IMR-90 (cell line): ENCODE data around the gene DUSP8. TPM values are rescaled to one million over a fixed set of nuclear protein-coding genes. Genes with fewer than 3 reads are reported as not detected.

Experiments
- ATAC-seq: fragments of 200-7000 bp; cut with Tn5 transposase; 2 replicates; pipeline ENCODE4 v1.9.1; 2020; ENCODE audit warnings: low read depth, mild to moderate bottlenecking, moderate library complexity
- BruUV-seq: library from RNA; stranded (reverse); fragments of 400-500 nt; replicated peaks from 2 replicates; lab custom pipeline; 2021; lab: Mats Ljungman, UMichigan
- CTCF ChIA-PET: fragments of 300-600 bp; formaldehyde crosslinking; extraction: SDS; loops from one replicate; lab custom pipeline; 2021; ENCODE audit warnings: antibody characterized with exemption; lab: Yijun Ruan, JAX
- POLR2A ChIA-PET: fragments of 300-600 bp; sonication (Branson Sonifier 250); formaldehyde crosslinking; loops from one replicate; lab custom pipeline; 2022; ENCODE audit warnings: antibody characterized with exemption; ENCODE audit not compliant: unreplicated experiment; lab: Charles Lee
- DNase-seq: peaks from one replicate; pipeline ENCODE4 v3.0.0; 2013
- H2AFZ ChIP-seq: replicated peaks from 2 replicates; pipeline ENCODE3; 2013; ENCODE audit warnings: low read length, mild to moderate bottlenecking; ENCODE audit not compliant: poor library complexity
- H2AK5ac ChIP-seq: 2 replicates; pipeline ENCODE4 v1.6.1; 2013; ENCODE audit warnings: low read depth, low read length, inconsistent platforms
- H2AK9ac ChIP-seq: replicated peaks from 2 replicates; pipeline ENCODE3; 2013; ENCODE audit warnings: mild to moderate bottlenecking, low read depth, low read length, moderate library complexity; ENCODE audit not compliant: poor library complexity
- H2BK120ac ChIP-seq: 2 replicates; pipeline ENCODE4 v1.6.1; 2013; ENCODE audit warnings: low read depth, low read length, inconsistent platforms
- H2BK15ac ChIP-seq: 3 replicates; pipeline ENCODE4 v1.6.1; 2013; ENCODE audit warnings: low read depth, low read length, inconsistent platforms
- H2BK20ac ChIP-seq: 2 replicates; pipeline ENCODE4 v1.6.1; 2013; ENCODE audit warnings: low read depth, mild to moderate bottlenecking, inconsistent platforms, low read length, moderate library complexity
- H2BK5ac ChIP-seq: 2 replicates; pipeline ENCODE4 v1.6.1; 2013; ENCODE audit warnings: mild to moderate bottlenecking, low read depth, low read length, inconsistent platforms; ENCODE audit not compliant: poor library complexity, severe bottlenecking
- H3K14ac ChIP-seq: replicated peaks from 2 replicates; pipeline ENCODE4 v1.6.1; 2013; ENCODE audit warnings: low read depth, low read length, inconsistent platforms
- H3K18ac ChIP-seq: 2 replicates; pipeline ENCODE4 v1.6.1; 2013; ENCODE audit warnings: low read depth, low read length, control low read depth
- H3K23ac ChIP-seq: 2 replicates; pipeline ENCODE4 v1.6.1; 2013; ENCODE audit warnings: low read depth, low read length, inconsistent platforms
- H3K27ac ChIP-seq: 2 replicates; pipeline ENCODE4 v1.5.1; 2013; ENCODE audit warnings: mild to moderate bottlenecking, control low read depth, low read length; ENCODE audit not compliant: insufficient read depth
- H3K27me3 ChIP-seq: 2 replicates; pipeline ENCODE4 v1.6.1; 2013; ENCODE audit warnings: low read length; ENCODE audit not compliant: control insufficient read depth, insufficient read depth
- H3K36me3 ChIP-seq: 2 replicates; pipeline ENCODE4 v1.6.1; 2013; ENCODE audit warnings: low read length, mixed read lengths; ENCODE audit not compliant: control insufficient read depth, insufficient read depth
- H3K4ac ChIP-seq: 2 replicates; pipeline ENCODE4 v1.6.1; 2013; ENCODE audit warnings: low read depth, low read length, inconsistent platforms
- H3K4me1 ChIP-seq: 2 replicates; pipeline ENCODE4 v1.6.1; 2013; ENCODE audit warnings: low read length, mixed read lengths; ENCODE audit not compliant: control insufficient read depth, insufficient read depth
- H3K4me2 ChIP-seq: 2 replicates; pipeline ENCODE4 v1.6.1; 2013; ENCODE audit warnings: low read depth, mild to moderate bottlenecking, control low read depth, low read length, moderate library complexity
- H3K4me3 ChIP-seq: 2 replicates; pipeline ENCODE4 v1.5.1; 2013; ENCODE audit warnings: low read depth, mild to moderate bottlenecking, control low read depth, low read length, moderate library complexity; ENCODE audit not compliant: insufficient read depth
- H3K56ac ChIP-seq: 2 replicates; pipeline ENCODE4 v1.6.1; 2013; ENCODE audit warnings: low read length, inconsistent platforms; ENCODE audit not compliant: insufficient read depth; ENCODE audit errors: extremely low read depth
- H3K79me1 ChIP-seq, 2 experiments: 2 replicates each; pipeline ENCODE4 v1.6.1; 2013; ENCODE audit warnings: low read length in 2 of 2, inconsistent platforms in 1 of 2, low read depth in 1 of 2
- H3K9ac ChIP-seq: 2 replicates; pipeline ENCODE4 v1.6.1; 2013; ENCODE audit warnings: low read depth, low read length, control low read depth
- H3K9me1 ChIP-seq: 2 replicates; pipeline ENCODE4 v1.6.1; 2013; ENCODE audit warnings: low read length, inconsistent platforms; ENCODE audit not compliant: insufficient read depth
- H3K9me3 ChIP-seq: 2 replicates; pipeline ENCODE4 v1.6.1; 2013; ENCODE audit warnings: low read length; ENCODE audit not compliant: control insufficient read depth, insufficient read depth
- H4K20me1 ChIP-seq: 2 replicates; pipeline ENCODE4 v1.6.1; 2013; ENCODE audit warnings: low read length, inconsistent platforms; ENCODE audit not compliant: insufficient read depth
- H4K5ac ChIP-seq: 2 replicates; pipeline ENCODE4 v1.6.1; 2013; ENCODE audit warnings: mild to moderate bottlenecking, low read depth, low read length, control low read depth
- H4K8ac ChIP-seq, 2 experiments: 2 replicates each; pipeline ENCODE4 v1.6.1; 2013; ENCODE audit warnings: low read depth in 2 of 2, low read length in 2 of 2, control low read depth in 1 of 2, inconsistent platforms in 1 of 2
- H4K91ac ChIP-seq: 2 replicates; pipeline ENCODE4 v1.6.1; 2013; ENCODE audit warnings: low read depth, low read length, inconsistent platforms; ENCODE audit not compliant: insufficient read depth
- CEBPB ChIP-seq: IDR thresholded peaks from 2 replicates; pipeline ENCODE4 v1.6.1; 2012; ENCODE audit warnings: low read depth, low read length, improper control_type of control experiment
- MXI1 ChIP-seq: IDR thresholded peaks from 2 replicates; pipeline ENCODE4 v1.6.1; 2012; ENCODE audit warnings: low read depth, mild to moderate bottlenecking, low read length, moderate library complexity, borderline replicate concordance
- WGBS, 2 experiments: methylation state at CpG; one replicate each; pipeline versions ENCODE4 v1.1.5 to v1.1.7; 2013; ENCODE audit warnings: missing lambda C conversion rate in 2 of 2; ENCODE audit not compliant: insufficient read length in 1 of 2; ENCODE audit errors: extremely low coverage in 2 of 2; 5-methylcytosine and 5-hydroxymethylcytosine counted together
- dilution Hi-C: fragments of 300-500 bp; cut with HindIII; formaldehyde crosslinking; loops from one replicate; pipeline ENCODE4 v1.14.3; 2018; ENCODE audit warnings: low sequenced_read_pairs; ENCODE audit not compliant: unreplicated experiment
- in situ Hi-C: fragments of 300-500 bp; cut with MboI; formaldehyde crosslinking; loops from 3 replicates; pipeline ENCODE4 v1.14.3; 2019; ENCODE audit warnings: low sequenced_read_pairs, inconsistent platforms, mixed read lengths
- intact Hi-C: fragments of 100-400 bp; cut with micrococcal nuclease; formaldehyde crosslinking; loops from 2 replicates; pipeline ENCODE4 v1.10.0; 2022
- polyA plus RNA-seq, 3 experiments: library from polyadenylated mRNA; depleted of rRNA; stranded (reverse); fragments of >200 nt; gene quantifications; 2 replicates each; pipeline ENCODE4 v1.2.3, GENCODE V29; 2012; ENCODE audit warnings: low replicate concordance in 1 of 3
- total RNA-seq: library from RNA; depleted of rRNA; stranded (reverse); fragments of >200 nt; gene quantifications from 2 replicates; pipeline ENCODE4 v1.2.3, GENCODE V29; 2012
- TF ChIP-seq, protein P1 (sequence below): conservative IDR thresholded peaks from 2 replicates; pipeline ENCODE4 v1.5.1; 2012; ENCODE audit warnings: mild to moderate bottlenecking, low read depth, low read length, improper control_type of control experiment
- TF ChIP-seq, protein P2 (sequence below): fragments of 150-350 bp; IDR thresholded peaks from 2 replicates; pipeline ENCODE4 v1.6.1; 2017; ENCODE audit warnings: mild to moderate bottlenecking, antibody characterized with exemption, low read length, low read depth

DUSP8 gene
- total and polyA plus RNA-seq, 2 of the 4 experiments (the other 2 are of a cell fraction): 0.72 to 4.2 TPM

DNA sequence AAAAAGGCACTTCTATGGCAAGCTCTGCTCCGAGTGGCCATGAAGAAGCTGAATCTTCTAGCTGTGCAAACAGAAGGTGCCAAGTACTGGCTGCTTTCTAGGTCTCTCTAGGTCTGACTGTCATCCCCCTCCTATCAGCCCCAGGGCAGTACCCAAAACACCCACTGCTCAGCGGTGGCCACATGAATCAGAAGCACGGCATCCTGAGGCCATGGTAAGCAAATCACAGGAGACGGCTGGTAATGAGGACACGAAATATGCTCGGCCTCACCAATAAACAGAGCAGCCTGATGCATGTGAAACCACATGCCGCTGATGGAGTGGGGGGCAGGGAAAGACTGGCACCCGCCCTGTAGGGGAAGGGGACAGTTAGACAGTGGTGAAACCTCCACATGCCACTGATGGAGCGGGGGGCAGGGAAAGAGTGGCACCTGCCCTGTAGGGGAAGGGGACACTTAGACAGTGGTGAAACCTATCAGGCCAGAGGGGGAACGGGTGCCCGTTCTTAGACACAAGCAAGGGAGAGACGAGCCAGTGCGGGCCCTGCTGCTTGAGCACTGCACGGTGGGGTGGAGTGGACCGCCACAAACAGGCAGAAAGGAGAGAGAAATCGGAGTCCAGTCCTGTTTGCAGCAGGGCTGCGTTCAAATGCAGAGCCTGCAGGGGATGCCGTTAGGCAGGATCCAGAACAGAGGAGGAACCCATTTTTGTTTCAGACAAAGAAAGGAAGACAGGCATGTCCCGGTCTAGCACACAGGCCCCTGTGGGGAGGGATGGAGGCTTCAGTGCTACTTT, 55.6 kb downstream of the DUSP8 start:
- Histone ChIP-seq H3K56ac (no peak overlapping the region), H3K4ac (no peak overlapping the region), H4K20me1 (peaks cover 89% of the 10 kb centered on the region), H4K8ac (no peak overlapping the region), H3K27me3 (no peaks in the 10 kb centered on the region), H2AK9ac (peak overlapping the region; percentile 46), H3K23ac (no peak overlapping the region), H2BK120ac (no peak overlapping the region), H3K9me1 (peaks cover 3% of the 10 kb centered on the region; the same call in 1 of the 2 replicates), H3K27ac (no peak overlapping the region), H2AFZ (peak overlapping the region; percentile 40), H3K9me3 (no peaks in the 10 kb centered on the region), H4K5ac (no peak overlapping the region), H3K14ac (no peak overlapping the region), H2BK5ac (peak overlapping the region; percentile 17), H3K9ac (no peak overlapping the region), H3K4me2 (no peak overlapping the region), H4K91ac (no peak overlapping the region), H2AK5ac (no peak overlapping the region; the same call in none of the 2 replicates), H2BK15ac (no peak overlapping the region), H3K36me3 (no peaks in the 10 kb centered on the region), H3K4me3 (no peak overlapping the region), H3K18ac (no peak overlapping the region), H3K79me1 (peaks cover 39 to 70% of the 10 kb centered on the region in 2 experiments), H3K4me1 (peaks cover 19% of the 10 kb centered on the region), H2BK20ac (no peak overlapping the region)
- TF ChIP-seq, protein P1, sequence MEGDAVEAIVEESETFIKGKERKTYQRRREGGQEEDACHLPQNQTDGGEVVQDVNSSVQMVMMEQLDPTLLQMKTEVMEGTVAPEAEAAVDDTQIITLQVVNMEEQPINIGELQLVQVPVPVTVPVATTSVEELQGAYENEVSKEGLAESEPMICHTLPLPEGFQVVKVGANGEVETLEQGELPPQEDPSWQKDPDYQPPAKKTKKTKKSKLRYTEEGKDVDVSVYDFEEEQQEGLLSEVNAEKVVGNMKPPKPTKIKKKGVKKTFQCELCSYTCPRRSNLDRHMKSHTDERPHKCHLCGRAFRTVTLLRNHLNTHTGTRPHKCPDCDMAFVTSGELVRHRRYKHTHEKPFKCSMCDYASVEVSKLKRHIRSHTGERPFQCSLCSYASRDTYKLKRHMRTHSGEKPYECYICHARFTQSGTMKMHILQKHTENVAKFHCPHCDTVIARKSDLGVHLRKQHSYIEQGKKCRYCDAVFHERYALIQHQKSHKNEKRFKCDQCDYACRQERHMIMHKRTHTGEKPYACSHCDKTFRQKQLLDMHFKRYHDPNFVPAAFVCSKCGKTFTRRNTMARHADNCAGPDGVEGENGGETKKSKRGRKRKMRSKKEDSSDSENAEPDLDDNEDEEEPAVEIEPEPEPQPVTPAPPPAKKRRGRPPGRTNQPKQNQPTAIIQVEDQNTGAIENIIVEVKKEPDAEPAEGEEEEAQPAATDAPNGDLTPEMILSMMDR: 0 out of 2 replicates have a peak, but pooled peaks have one; percentile 11
- TF ChIP-seq CEBPB (no peak), MXI1 (0 out of 2 replicates have a peak, but pooled peaks have one; percentile 39)
- TF ChIP-seq, protein P2, sequence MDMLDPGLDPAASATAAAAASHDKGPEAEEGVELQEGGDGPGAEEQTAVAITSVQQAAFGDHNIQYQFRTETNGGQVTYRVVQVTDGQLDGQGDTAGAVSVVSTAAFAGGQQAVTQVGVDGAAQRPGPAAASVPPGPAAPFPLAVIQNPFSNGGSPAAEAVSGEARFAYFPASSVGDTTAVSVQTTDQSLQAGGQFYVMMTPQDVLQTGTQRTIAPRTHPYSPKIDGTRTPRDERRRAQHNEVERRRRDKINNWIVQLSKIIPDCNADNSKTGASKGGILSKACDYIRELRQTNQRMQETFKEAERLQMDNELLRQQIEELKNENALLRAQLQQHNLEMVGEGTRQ: peak; percentile 34; the same call in 1 of the 2 replicates
- ATAC-seq (peak; percentile 59), DNase-seq (peak; percentile 61)
- ChIA-PET CTCF (no interaction called here), POLR2A (no interaction called here)
- WGBS, 2 experiments: 79% methylated on average over 12 of the region's 19 CpGs; no CpG with 5 or more reads in 1 of the 2 experiments
- dilution Hi-C loops (no loop called here), in situ Hi-C loops (loop anchor here (25.0 kb wide), 1 partner anchor 304 kb away; the partner anchor contains the start of gene MUC5B), intact Hi-C loops (no loop called here)
- BruUV-seq: no TSS peak
